Medulla oblongata (tissue), 1 donor: ENCODE results near the gene CGB7.

Experiments used
- DNase-seq: peaks from one replicate; pipeline ENCODE4 v3.0.0-alpha.2; 2015; ENCODE audit errors: extremely low spot score

CGB7 gene

DNA sequence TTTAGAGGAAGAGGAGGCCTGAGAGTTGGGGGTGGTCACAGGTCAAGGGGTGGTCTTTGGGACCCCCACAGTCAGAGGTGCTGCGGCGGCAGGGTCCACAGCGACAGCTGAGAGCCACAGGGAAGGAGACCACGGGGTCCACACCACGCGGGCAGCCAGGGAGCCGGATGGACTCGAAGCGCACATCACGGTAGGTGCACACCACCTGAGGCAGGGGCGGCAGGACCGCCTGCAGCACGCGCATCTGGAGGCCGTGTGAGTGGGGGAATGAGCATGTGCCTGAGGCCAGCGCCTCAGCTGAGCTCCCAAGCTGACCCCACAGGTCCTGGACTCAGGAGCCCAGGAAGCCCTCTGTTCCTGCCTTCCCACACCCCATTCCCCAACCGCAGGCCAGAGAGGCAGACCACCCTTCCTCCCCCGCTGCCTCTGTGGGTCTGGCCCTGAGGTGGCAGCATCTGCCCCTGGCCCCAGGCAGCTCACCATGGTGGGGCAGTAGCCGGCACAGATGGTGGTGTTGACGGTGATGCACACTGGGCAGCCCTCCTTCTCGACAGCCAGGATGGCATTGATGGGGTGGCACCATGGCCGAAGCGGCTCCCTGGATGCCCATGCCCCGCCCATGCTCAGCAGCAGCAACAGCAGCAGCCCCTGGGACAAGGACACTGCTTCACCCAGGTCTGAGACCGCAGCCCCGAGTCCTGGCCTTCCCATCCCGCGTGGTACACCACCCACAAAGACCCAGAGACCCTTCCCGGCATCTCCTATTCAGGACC is 41.3 kb downstream of the CGB7 start:
- DNase-seq = no peak

DNA sequence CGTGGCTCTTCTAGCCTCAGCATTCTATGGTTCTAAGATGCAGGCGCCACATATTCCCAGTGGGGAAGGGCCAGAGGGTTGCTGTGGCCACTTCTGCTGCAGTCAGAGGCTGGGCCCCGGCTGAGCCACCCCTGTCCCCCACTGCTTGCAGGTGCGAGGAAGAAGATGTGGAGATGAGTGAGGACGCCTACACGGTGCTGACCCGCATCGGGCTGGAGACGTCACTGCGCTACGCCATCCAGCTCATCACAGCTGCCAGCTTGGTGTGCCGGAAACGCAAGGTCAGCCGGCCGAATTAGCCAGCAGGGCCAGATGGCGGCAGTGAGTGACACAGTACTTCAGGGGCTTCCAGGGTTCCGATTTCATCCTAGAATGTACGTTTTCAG is 42.7 kb downstream of the CGB7 start:
- DNase-seq = no peak

DNA sequence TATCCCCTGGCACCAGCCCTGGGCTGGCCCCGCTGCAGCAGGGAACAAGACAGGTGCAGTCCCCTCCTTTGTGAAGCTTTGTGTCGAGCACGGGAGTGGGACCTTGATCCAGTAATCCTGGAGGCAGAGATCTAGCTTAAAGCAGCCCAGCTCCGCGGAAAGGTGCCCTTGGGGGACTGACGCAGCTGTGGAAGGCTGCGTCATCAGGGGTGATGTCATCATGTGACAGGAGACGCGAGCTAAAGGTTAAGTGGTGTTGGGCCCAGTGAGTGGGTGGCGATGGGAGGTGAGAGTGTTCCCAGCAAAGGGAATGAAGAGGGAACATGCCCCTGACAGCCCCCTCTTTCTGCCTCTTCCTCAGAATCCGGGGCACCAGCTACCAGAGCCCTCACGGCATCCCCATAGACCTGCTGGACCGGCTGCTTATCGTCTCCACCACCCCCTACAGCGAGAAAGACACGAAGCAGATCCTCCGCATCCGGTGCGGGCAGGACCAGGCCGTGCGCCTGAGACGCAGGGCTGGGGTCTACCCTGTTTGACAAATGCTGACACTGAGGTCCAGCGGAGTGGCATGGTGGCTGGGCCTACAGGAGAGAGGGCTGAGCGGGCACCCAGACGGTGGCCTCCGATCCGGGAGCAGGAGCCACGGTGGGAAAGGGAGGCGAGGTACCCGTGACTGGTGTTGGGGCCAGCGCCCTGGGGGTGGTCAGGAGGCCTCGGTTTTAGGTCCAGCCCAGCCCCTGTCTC is 43.3 kb downstream of the CGB7 start:
- no peak for DNase-seq

DNA sequence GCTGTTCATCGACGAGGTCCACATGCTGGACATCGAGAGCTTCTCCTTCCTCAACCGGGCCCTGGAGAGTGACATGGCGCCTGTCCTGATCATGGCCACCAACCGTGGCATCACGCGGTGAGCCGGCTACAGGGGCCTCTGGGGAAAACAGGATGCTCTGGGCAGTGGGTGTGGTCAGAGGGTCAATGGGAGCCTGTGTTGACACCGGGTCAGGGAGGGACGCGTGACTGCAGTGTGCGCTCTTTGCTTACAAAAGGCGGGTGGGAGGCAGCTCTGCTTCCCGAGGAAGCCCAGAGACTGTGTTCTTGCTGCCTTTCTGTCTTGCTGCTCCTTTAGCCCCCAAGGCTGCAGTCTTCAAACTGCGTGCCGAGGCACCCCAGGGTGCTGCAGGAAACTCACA is 46.4 kb downstream of the CGB7 start:
- DNase-seq = no peak

DNA sequence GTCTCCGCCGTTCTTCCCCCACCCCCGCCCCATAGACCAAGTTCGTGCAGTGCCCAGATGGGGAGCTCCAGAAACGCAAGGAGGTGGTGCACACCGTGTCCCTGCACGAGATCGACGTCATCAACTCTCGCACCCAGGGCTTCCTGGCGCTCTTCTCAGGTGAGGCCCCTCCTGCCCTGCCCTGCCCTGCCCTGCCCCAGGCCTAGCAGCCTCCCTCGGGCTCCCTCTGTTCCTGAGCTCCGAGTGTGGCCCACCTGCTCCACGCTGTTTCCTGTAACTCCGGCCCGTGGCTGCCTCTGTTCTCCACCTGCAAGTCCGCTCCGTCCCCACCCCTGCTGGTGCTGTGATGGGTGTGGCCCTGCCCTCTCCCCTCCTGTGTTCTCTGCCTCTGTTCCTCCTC is 47.1 kb downstream of the CGB7 start:
- no peak for DNase-seq

DNA sequence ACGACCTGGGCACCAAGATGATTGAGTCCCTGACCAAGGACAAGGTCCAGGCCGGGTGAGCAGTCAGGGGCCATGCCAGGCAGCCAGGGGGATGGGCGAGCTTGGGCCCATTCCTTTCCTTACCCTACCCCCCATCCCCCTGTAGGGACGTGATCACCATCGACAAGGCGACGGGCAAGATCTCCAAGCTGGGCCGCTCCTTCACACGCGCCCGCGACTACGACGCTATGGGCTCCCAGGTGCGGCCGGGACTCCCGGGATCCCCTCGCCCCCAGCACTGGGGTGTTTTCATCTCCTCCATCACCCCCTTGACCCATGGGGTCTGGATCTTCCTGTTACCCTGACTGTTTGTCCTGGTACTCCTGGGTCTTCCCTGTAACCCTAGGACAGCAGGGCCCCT is 47.7 kb downstream of the CGB7 start:
- DNase-seq = no peak

DNA sequence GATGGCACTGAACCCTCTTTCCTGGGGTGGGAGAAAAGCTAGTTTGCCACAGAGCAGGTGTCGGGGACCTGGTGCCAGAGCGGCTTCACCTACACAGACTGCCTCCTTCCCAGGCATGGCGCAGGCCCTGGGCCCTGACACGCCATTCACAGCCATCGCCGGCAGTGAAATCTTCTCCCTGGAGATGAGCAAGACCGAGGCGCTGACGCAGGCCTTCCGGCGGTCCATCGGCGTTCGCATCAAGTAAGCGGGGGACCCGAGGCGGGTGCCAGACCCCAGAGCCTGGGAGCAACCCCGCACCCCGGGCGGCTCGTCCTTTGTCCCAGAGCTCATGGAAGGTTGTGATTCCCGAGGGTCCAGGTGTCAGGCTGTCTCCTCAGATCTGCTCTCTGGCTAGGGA is 50.6 kb downstream of the CGB7 start:
- DNase-seq = no peak

DNA sequence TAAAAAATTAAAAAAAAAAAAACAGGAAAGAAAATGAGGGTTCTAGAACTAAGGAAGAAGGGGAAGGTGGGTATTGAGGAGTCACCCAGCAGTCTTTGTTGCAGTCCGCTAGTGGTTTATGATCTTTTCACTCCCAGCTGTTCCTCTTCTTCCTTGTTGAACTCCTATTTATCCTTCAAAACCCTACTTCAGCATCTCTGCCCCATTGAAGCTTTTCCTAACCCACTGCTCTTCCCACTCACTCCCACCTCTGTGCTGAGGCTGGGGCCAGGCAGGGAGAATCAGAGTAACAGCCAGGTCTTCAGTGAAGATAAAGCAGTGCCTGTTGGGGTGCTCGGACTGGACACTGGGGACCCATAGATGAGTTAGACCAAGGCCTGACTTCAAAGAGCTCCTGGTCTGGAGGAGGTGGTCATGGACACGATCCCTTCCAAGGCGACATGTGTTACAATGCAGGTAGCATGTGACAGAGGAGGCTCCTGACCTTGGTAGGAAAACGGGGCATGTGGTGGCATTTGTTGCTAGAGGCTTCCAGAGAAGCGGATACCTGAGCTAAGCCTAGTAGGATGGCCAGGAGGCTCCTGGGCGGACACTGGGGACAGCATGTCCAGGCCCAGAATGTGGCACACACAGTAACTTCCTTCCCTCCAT is 52.5 kb downstream of the CGB7 start:
- no peak for DNase-seq
